Loucy (cell line): ENCODE measurements around the gene OR2T8.
"Not testable (repeated sequence)": the region's sequence is repeated elsewhere in the genome, so short reads cannot be mapped to it uniquely, and the experiment has no call there.

Experiments
- H2AFZ ChIP-seq: fragments of 200-600 bp; sonication (generic); 2 replicates; pipeline ENCODE4 v1.6.0; 2016; ENCODE audit warnings: antibody characterized with exemption, mild to moderate bottlenecking, low read length, moderate library complexity
- H3F3A ChIP-seq: fragments of 200-600 bp; 2 replicates; pipeline ENCODE4 v1.6.0; 2016; ENCODE audit warnings: antibody characterized with exemption, low read depth, mild to moderate bottlenecking
- H3K27me3 ChIP-seq: fragments of 200-600 bp; sonication (generic); 2 replicates; pipeline ENCODE4 v1.6.1; 2014; ENCODE audit warnings: low read length, mild to moderate bottlenecking; ENCODE audit not compliant: insufficient read depth, poor library complexity, severe bottlenecking
- H3K36me3 ChIP-seq: fragments of 200-600 bp; sonication (generic); 2 replicates; pipeline ENCODE4 v1.6.1; 2016; ENCODE audit warnings: low read length; ENCODE audit not compliant: insufficient read depth
- H3K4me1 ChIP-seq: fragments of 200-600 bp; sonication (generic); 2 replicates; pipeline ENCODE4 v1.5.1; 2014; ENCODE audit warnings: low read length, mild to moderate bottlenecking; ENCODE audit not compliant: insufficient read depth, poor library complexity, severe bottlenecking
- H3K4me2 ChIP-seq: fragments of 200-600 bp; sonication (generic); 2 replicates; pipeline ENCODE4 v1.6.0; 2014; ENCODE audit warnings: antibody characterized with exemption, low read length, low read depth, mild to moderate bottlenecking; ENCODE audit not compliant: poor library complexity, severe bottlenecking
- H3K4me3 ChIP-seq: fragments of 200-600 bp; sonication (generic); 2 replicates; pipeline ENCODE4 v1.5.1; 2014; ENCODE audit warnings: low read length, mild to moderate bottlenecking, mixed read lengths; ENCODE audit not compliant: poor library complexity, severe bottlenecking
- H3K79me2 ChIP-seq: fragments of 200-600 bp; sonication (generic); 2 replicates; pipeline ENCODE4 v1.6.1; 2014; ENCODE audit warnings: low read length; ENCODE audit not compliant: insufficient read depth
- H3K9ac ChIP-seq: fragments of 200-600 bp; sonication (generic); 2 replicates; pipeline ENCODE4 v1.6.0; 2014; ENCODE audit warnings: mild to moderate bottlenecking, low read depth, low read length, moderate library complexity; ENCODE audit not compliant: poor library complexity, severe bottlenecking
- H3K9me2 ChIP-seq: fragments of 200-600 bp; sonication (generic); replicated peaks from 2 replicates; pipeline ENCODE4 v1.6.1; 2016; ENCODE audit warnings: low read depth, low read length, mixed read lengths
- H3K9me3 ChIP-seq: fragments of 200-600 bp; sonication (generic); 2 replicates; pipeline ENCODE4 v1.6.1; 2014; ENCODE audit warnings: mild to moderate bottlenecking, antibody characterized with exemption, low read length, low read depth; ENCODE audit not compliant: insufficient read depth
- H4K20me1 ChIP-seq: fragments of 200-600 bp; sonication (generic); 2 replicates; pipeline ENCODE4 v1.6.0; 2014; ENCODE audit warnings: antibody characterized with exemption, low read length, mild to moderate bottlenecking; ENCODE audit not compliant: insufficient read depth, poor library complexity, severe bottlenecking
- CTCF ChIP-seq: fragments of 200-600 bp; sonication (generic); conservative IDR thresholded peaks from 2 replicates; pipeline ENCODE4 v1.5.1; 2014; ENCODE audit warnings: mild to moderate bottlenecking, antibody characterized with exemption, low read length
- EZH2phosphoT487 ChIP-seq: fragments of 200-600 bp; IDR thresholded peaks from 2 replicates; pipeline ENCODE4 v1.6.1; 2018; ENCODE audit warnings: antibody characterized with exemption, mild to moderate bottlenecking, moderate library complexity, borderline replicate concordance

OR2T8 gene

DNA sequence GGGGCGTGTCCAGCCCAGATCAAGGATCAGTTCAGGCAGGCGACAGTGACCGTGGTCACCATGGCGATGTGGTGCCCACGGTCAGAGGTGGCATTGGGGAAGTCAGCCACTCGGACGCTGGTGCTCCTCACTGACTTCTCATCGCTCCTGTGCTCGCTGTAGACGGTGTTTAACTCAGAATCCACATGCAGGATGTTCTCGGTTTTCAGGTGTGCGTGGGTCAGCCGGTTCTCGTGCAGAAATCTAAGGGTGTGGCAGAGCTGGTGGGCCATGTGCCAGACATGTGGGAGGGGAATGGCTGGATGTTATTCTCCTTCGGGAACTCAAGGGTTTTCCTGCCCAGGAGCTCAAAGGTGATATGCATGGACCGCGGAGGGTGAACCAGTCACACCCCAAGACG is 16.4 kb downstream of the OR2T8 start:
- Histone ChIP-seq H3K9ac (no peak overlapping the region), H3K27me3 (no peaks in the 10 kb centered on the region), H3K9me2 (no peaks in the 10 kb centered on the region), H3K79me2 (no peaks in the 10 kb centered on the region), H3K36me3 (no peaks in the 10 kb centered on the region), H3F3A (no peaks in the 10 kb centered on the region), H3K4me3 (no peak overlapping the region), H3K9me3 (no peaks in the 10 kb centered on the region), H4K20me1 (no peaks in the 10 kb centered on the region), H3K4me2 (no peak overlapping the region), H3K4me1 (no peaks in the 10 kb centered on the region), H2AFZ (no peak overlapping the region)
- TF ChIP-seq CTCF (no peak), EZH2phosphoT487 (no peak)

DNA sequence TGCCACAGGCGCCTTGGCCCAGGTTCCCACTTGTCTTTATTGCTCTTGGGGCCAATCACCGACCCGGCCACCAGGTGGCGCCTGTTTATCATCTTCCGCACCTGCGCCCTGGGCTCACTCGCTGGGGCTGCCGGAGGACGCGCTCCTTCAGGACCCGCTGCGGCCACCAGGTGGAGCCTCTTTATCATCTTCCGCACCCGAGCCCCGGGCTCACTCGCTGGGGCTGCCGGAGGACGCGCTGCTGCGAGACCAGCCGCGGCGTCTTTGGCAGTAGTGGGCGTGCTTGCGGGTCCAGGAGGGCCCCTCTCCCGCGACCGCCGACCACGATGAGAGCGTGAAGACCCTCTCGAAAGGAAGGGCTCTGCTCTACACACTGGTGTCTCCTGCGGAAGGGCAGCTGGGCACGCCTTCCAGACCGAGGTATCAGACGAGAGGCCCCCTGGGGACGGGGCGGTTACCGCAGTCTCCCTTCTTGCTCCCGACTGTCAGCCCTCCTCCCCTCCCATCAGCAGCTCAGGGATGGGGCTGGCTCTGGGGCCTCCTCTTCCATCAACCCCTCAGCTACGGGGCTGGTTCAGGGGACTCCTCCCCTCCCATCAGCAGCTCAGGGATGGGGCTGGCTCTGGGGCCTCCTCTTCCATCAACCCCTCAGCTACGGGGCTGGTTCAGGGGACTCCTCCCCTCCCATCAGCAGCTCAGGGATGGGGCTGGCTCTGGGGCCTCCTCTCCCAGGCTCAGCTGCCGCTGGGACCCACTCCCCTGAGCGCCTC is 17.1 kb downstream of the OR2T8 start:
- H3K4me3 ChIP-seq, H3F3A ChIP-seq, H4K20me1 ChIP-seq, H3K4me1 ChIP-seq, H3K9ac ChIP-seq, H3K36me3 ChIP-seq, H3K9me3 ChIP-seq, H3K79me2 ChIP-seq, H2AFZ ChIP-seq, H3K9me2 ChIP-seq, H3K27me3 ChIP-seq, H3K4me2 ChIP-seq: not testable (repeated sequence)
- peak; percentile 64 for TF ChIP-seq CTCF

- no peaks in the 10 kb centered on the region for H3K79me2 ChIP-seq
- no peaks in the 10 kb centered on the region for H4K20me1 ChIP-seq
- no peak overlapping the region for H3K4me3 ChIP-seq
- TF ChIP-seq EZH2phosphoT487 (no peak), CTCF (no peak)
- no peaks in the 10 kb centered on the region for H3K36me3 ChIP-seq
- no peaks in the 10 kb centered on the region for H3K9me2 ChIP-seq
- no peak overlapping the region for H3K4me2 ChIP-seq
- no peak overlapping the region for H2AFZ ChIP-seq
- no peak overlapping the region for H3K9ac ChIP-seq
- no peaks in the 10 kb centered on the region for H3F3A ChIP-seq
- H3K4me1 ChIP-seq = no peaks in the 10 kb centered on the region
- no peaks in the 10 kb centered on the region for H3K27me3 ChIP-seq
- no peaks in the 10 kb centered on the region for H3K9me3 ChIP-seq
These were observed 22.6 kb downstream of the OR2T8 start for GRCh38 chr1:247942624-247943023.
